Measurements from ENCODE around the gene PGBD5. TPM values are rescaled to one million over a fixed set of nuclear protein-coding genes. Genes with fewer than 3 reads are reported as not detected.

Gene PGBD5, protein sequence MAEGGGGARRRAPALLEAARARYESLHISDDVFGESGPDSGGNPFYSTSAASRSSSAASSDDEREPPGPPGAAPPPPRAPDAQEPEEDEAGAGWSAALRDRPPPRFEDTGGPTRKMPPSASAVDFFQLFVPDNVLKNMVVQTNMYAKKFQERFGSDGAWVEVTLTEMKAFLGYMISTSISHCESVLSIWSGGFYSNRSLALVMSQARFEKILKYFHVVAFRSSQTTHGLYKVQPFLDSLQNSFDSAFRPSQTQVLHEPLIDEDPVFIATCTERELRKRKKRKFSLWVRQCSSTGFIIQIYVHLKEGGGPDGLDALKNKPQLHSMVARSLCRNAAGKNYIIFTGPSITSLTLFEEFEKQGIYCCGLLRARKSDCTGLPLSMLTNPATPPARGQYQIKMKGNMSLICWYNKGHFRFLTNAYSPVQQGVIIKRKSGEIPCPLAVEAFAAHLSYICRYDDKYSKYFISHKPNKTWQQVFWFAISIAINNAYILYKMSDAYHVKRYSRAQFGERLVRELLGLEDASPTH
- 1 to 10 TPM in 1 of 2 donors, under 1 TPM in 1; 0.67 to 4.8 TPM for total RNA-seq

DNA sequence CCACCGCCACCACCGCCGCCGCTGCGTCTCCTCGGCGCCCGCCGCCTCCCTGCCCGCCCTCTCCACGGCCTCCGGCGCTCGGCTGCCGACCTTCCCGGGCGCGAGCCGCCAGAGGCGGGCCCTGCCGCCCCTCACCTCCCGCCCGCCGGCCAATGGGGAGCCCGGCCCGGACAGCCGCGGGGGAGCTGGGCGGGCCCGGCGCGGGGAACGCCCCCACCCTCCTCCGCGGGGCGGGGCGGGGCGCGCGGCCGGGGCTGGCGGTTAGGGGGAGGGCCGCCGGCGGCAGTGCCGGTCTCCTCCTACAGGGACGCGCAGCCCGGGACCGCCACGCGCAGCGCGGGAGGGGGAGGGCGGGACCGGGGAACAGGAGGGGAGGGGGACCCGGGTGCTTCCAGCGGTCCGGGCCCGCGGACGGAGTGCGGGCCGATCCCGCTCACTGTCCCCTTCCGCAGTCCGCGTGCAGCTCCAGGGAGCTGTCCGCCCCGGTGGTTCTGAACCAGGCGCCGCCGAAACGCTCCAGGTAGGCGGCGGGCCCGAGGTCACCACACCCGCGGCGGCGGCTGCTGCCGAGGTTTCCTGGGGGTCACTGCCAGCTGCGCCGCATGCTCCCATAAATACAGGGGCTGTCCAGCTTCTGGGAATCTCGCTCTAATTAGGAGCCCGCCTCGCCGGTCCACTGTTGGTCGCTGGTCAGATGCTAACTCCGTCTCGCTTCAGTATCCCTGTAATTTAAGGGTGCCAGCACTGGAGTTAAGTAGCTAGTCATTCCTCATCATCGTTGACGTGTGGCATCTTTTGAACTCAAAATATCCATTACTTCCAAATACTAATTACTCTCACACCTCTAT lies at the start of gene PGBD5:
Gene PGBD5, minus strand, starts transcription at position 87 of the 848 bp plus-strand sequence. CDS start 404 bp downstream, outside the sequence.

Other genes with a start within 250 kb of the PGBD5 start
- 10 to 100 TPM; 25.1 to 30.6 TPM for gene COG2, start 216.1 kb upstream of the PGBD5 start, total RNA-seq

Measured in melanocyte of skin (primary cell).